ENCODE data around the gene FNBP1.

The FNBP1 gene

DNA sequence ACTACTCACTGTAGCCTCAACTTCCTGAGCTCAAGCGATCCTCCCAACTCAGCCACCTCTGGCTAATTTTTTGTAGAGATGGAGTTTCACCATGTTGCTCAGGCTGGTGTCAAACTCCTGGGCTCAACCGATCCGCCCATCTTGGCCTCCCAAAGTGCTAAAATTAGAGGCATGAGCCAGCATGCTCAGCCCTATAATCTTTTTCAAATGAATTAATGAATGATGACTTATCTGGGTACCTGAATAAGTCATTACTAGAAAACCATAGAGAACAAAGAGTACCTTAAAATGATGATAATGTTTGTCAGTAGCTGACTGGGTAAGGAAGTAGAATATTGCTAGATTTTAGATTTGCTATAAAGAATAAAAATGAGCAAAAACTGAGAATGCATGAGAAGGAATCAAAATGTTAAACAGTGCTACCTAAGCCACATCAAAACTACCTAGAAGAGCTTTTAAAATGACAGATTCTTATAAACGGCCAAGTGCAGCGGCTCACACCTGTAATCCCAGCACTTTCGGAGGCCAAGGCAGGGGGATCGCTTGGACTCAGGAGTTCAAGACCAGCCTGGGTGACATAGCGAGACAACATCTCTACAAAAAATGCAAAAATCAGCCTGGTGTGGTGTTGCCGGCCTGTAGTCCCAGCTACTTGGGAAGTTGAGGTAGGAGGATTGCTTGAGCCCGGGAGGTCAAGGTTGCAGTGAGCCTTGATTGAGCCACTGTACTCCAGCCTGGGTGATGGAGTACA lies 13.6 kb downstream of the FNBP1 start:
- TF ChIP-seq, protein P1, sequence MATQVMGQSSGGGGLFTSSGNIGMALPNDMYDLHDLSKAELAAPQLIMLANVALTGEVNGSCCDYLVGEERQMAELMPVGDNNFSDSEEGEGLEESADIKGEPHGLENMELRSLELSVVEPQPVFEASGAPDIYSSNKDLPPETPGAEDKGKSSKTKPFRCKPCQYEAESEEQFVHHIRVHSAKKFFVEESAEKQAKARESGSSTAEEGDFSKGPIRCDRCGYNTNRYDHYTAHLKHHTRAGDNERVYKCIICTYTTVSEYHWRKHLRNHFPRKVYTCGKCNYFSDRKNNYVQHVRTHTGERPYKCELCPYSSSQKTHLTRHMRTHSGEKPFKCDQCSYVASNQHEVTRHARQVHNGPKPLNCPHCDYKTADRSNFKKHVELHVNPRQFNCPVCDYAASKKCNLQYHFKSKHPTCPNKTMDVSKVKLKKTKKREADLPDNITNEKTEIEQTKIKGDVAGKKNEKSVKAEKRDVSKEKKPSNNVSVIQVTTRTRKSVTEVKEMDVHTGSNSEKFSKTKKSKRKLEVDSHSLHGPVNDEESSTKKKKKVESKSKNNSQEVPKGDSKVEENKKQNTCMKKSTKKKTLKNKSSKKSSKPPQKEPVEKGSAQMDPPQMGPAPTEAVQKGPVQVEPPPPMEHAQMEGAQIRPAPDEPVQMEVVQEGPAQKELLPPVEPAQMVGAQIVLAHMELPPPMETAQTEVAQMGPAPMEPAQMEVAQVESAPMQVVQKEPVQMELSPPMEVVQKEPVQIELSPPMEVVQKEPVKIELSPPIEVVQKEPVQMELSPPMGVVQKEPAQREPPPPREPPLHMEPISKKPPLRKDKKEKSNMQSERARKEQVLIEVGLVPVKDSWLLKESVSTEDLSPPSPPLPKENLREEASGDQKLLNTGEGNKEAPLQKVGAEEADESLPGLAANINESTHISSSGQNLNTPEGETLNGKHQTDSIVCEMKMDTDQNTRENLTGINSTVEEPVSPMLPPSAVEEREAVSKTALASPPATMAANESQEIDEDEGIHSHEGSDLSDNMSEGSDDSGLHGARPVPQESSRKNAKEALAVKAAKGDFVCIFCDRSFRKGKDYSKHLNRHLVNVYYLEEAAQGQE (IDR thresholded peaks at IDR 0.05; ENCODE audit: insufficient replicate concordance, low read depth) = no peak
- no peak for TF ChIP-seq CTCF (IDR thresholded peaks at IDR 0.05; ENCODE audit: insufficient read depth, low read length)
- TF ChIP-seq GABPA (IDR thresholded peaks at IDR 0.05; ENCODE audit: low read depth) = no peak
- no peak for TF ChIP-seq SPI1 (IDR thresholded peaks at IDR 0.05; ENCODE audit: borderline replicate concordance, low read depth)
- no peak for TF ChIP-seq POLR2AphosphoS5 (IDR thresholded peaks at IDR 0.05; ENCODE audit: low read depth)
- Histone ChIP-seq H3K4me3 (replicated peaks; ENCODE audit: insufficient read depth, low read length) (no peak overlapping the region), H3K27ac (replicated peaks) (no peak overlapping the region), H3K27me3 (ENCODE audit: insufficient read depth, poor library complexity, severe bottlenecking) (no peaks in the 10 kb centered on the region)
- no peak for DNase-seq (ENCODE audit: low read depth in 1 of 2, low spot score in 1 of 2)

GRCh38 chr9:130028493-130029222 lies 14.3 kb downstream of the FNBP1 start:
- no peak overlapping the region for H3K4me3 ChIP-seq (replicated peaks; ENCODE audit: insufficient read depth, low read length)
- no peak for DNase-seq (ENCODE audit: low read depth in 1 of 2, low spot score in 1 of 2)
- H3K27ac ChIP-seq (replicated peaks) = no peak overlapping the region
- no peak for TF ChIP-seq SPI1 (IDR thresholded peaks at IDR 0.05; ENCODE audit: borderline replicate concordance, low read depth)
- TF ChIP-seq, protein P1 (IDR thresholded peaks at IDR 0.05; ENCODE audit: insufficient replicate concordance, low read depth) = no peak
- TF ChIP-seq POLR2AphosphoS5 (IDR thresholded peaks at IDR 0.05; ENCODE audit: low read depth) = no peak
- TF ChIP-seq GABPA (IDR thresholded peaks at IDR 0.05; ENCODE audit: low read depth) = no peak
- no peak for TF ChIP-seq CTCF (IDR thresholded peaks at IDR 0.05; ENCODE audit: insufficient read depth, low read length)
- no peaks in the 10 kb centered on the region for H3K27me3 ChIP-seq (ENCODE audit: insufficient read depth, poor library complexity, severe bottlenecking)

DNA sequence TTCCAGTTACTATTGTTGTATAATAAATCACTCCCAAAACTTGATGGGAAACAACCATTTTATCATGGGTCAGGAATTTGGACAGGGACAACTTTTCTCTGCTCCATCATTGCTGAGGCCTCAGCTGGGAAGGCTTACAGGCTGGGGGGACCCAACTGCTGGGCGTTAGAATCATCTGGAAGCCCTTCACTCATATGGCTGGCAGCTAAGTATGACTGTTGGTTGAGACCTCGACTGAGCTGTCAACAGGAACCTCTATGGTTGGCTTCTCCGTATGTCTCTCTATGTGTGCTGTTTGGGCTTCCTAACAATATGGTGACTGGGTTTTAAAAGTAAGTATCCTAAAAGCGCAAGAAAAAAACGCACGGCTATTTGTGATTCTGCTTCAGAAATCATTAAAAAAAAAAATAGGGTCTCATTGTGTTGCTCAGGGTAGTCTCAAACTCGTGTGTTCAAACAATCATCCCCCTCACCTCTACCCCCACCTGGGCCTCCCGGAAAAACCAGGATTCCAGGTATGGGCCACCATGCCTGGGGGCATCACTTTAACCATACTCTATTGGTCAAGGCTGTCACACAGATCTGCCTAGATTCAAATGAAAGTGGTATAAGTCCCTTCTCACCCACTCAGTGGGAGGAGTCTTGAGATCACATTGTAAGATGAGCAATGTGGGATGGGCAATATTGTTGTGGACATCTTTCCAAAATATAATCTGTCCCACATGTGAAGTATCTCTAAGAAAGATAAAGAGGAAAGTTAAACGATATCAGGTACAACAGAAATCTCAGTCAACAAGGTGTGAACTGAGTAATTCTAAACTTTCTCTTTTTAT lies 15.2 kb downstream of the FNBP1 start:
- no peak for DNase-seq (ENCODE audit: low read depth in 1 of 2, low spot score in 1 of 2)
- Histone ChIP-seq H3K4me3 (replicated peaks; ENCODE audit: insufficient read depth, low read length) (no peak overlapping the region), H3K27ac (replicated peaks) (no peak overlapping the region), H3K27me3 (ENCODE audit: insufficient read depth, poor library complexity, severe bottlenecking) (no peaks in the 10 kb centered on the region)
- no peak for TF ChIP-seq CTCF (IDR thresholded peaks at IDR 0.05; ENCODE audit: insufficient read depth, low read length)
- TF ChIP-seq, protein P1 (IDR thresholded peaks at IDR 0.05; ENCODE audit: insufficient replicate concordance, low read depth) = no peak
- TF ChIP-seq SPI1 (IDR thresholded peaks at IDR 0.05; ENCODE audit: borderline replicate concordance, low read depth) = no peak
- TF ChIP-seq POLR2AphosphoS5 (IDR thresholded peaks at IDR 0.05; ENCODE audit: low read depth) = no peak
- TF ChIP-seq GABPA (IDR thresholded peaks at IDR 0.05; ENCODE audit: low read depth) = no peak
